Glomerular endothelial cell (primary cell): ENCODE data around the gene POLN. TPM values are rescaled to one million over a fixed set of nuclear protein-coding genes. Genes with fewer than 3 reads are reported as not detected.

Source experiments
- DNase-seq: peaks from one replicate; pipeline ENCODE4 v3.0.0-alpha.2; 2011; ENCODE audit warnings: low read depth, low spot score; ENCODE audit errors: extremely low read depth
- total RNA-seq: library from RNA; depleted of rRNA; stranded (reverse); fragments of >200 nt; gene quantifications from 2 replicates; pipeline ENCODE4 v1.2.3, GENCODE V29; 2015

POLN gene
- total RNA-seq, 1 donor from 2014 or later, result 1.6 TPM

DNA sequence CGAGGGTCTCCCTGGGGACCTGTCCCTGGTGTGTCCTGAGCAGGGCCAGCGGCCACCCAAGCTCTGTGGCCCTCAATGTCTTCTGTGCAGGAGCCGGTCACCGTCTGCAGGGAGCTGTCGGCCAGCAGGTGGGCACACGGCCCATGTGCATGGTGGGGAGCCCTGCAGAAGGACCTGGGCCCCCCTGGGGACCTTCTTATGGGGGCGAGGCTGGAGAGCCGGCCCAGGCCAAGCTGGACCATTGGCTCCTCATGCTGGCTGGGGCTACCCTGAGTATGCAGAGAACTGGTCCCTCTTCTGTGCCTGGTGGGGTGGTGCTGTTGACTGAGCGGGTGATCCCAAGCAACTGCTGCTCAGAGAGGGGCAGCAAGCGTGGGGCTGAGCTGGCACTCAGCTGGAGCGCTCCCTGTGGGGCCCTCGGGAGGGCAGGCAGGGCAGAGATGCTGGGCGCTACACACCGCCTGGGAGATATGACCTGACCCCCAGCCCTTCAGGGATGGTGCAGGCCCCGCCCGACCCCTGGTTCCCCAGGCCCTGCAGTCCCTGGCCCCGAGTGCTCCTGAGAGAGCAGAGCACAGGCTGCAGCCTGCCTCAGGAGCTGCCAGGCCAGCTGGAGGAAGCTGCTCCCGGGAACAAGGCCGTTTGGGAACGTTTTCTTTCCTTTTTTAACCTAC, 168.0 kb downstream of the POLN start:
- no peak for DNase-seq

DNA sequence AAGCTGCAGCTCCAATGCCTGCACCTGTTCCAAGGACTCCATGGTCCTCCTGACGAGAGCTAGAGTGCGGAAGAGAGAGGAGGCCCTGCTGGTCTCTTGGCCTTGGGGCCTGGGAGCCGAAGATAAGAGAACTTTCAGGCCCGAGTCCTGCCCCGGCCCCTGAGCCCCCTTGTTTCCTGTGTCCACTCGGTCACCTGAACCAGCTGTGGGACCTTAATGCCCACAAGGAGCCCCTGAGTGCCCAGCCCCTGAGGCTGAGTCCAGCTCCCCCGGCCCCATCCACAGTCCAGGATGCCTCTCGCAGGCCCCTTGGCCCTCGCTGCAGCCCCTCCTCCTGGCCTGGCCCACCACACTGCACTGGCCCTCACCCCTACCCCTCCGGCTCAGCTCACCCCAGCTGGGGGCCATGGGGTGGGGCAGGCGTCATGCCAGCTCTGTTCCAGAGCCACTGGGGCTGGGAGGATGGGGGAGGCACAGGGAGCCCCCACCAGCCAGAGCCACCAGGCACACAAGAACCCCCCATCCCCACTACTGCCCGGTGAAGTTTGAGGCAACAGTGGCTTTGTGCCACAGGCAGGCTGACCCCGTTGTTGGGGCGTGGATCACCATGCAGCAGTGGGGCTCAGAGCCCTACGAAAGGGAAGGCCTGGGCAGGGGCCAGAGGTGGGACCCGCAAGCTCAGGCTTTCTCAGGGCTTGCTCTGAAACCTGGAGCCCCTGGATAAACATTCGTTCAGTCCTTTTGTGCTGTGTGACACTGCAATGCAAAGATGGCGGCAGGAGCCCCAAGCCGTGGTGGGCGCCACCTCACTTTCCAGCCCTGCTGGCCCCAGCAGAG, 168.7 kb downstream of the POLN start:
- no peak for DNase-seq

DNA sequence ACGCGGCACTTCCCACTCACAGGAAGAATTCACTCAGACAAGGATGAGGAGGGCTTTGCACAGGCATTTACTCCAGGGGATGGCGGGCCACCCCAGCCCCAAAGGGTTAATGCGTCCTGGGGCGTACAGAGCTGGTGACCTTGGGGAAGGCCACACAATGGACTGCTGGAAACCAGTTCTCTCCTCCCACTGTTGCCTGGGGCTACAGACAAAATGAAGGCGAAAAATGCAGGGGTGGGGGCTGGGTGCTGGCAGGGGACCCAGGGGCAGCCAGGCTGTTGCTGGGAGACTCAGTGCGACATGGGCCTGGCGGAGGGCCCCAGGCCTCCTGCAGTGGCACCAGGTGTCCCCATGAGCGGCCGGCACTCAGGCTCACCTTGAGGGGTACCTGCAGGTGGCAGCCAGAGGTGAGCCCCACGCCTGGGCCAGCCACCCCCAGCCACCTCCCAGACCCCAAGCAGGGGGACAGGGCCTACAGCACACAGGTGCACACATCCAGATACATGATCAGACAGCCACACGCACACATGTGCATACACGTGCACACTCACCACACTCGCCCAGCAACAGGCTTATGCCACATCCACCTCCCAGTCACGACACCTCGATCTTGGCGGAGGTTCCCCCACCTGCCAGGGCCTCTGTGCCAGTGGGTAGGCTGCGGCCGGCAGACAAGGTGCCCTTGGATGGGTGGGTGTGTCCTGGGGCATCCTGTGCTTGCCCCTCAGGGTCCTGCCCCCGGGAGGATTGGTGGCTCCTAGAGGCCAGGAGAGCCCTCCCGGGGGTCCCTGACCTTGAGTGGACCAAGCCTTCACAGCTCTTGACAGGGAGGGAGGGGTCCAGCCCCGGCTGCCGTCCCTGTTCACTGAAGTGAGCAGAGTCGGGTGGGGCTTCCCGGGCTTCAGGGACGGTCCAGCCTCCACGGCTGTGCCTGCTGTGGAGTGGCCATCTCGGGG, 169.7 kb downstream of the POLN start:
- DNase-seq, result no peak

DNA sequence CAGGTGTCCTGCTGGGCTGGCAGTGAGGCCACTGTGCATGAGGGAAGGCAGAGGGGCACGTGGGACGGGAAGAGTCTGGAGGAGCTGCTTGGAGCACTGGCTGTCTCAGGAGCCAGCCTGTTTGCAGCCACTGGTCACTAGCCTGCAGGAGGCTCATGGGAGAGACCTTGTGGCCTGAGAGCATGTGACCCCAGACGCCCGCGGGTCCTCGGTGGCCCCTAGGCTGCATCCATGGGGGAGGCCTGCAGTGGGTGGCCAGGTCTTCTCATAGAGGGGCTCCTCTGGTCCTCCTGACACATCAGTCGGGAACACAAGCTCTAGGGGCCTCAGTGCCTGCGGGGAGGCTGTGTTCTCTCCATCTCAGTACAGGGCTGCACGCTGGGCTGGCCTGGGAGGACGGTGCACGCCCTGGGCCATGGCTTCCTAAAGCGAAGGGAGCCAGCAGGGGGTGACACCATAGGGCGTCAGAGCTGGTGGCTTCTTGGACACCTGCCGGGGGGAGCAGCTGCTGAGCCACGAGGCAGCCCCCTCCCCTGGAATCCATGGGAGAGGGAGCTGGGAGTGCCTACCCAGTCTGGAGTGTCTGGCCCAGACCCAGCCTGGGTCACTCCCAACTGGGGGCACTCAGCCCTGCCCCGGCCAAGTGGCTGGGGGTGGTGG, 170.5 kb downstream of the POLN start:
- no peak for DNase-seq

DNA sequence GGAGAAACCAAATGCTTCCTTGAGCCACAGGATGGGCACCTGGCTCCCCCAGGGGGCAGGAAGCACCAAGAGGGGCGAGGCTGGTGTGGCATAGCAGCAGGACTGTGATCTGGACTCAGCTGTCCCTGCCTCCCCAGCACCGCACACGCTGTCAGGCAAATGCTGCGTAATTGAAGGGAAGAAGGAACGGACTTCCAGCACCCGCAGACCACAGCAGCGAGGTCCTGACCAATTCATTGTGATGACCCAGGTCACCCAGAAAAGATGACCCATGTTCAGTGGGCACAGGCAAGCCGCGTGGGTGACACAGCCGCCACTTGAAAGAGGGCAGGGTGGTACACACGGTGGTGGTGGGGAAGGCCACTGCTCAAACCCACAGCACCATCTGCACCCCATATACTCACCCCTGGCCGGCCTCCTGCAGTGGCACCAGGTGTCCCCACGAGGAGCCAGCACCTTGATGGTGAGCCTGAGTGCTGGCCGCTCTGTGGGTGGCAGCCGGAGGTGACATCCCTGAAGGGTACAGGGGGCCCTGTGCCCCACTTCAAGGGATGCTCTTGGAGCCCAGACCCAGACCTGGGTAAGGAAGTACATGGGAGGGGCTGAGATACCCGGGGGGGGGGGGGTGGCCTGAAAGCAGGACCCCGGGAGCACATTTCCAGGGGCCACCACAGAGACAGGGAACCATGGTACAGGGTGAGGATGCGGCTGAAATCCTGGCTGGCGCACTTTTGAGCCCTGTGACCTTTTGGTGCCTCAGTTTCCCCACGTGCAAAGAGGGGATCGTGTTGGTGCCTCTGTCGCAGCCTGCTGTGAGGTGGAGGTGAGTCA, 171.3 kb downstream of the POLN start:
- no peak for DNase-seq

DNA sequence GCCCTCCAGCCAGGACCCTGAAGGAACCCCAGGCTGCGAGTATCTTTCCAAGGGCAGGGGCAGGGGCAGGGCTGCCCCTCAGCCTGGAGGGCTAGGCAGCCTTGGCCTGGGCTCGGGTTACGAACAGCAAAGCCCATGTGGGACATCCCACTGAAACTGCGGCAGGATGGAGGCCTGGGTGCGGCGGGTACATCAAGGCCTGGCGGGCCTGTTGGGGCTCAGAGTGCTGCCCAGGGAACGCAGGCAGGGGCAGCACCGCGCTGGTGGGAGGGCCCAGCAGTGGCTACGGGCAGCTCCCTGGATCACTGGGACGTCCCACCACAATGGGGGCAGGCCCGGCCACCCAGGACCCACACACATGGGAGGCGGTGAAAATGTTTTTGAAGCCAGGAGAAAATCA, 171.9 kb downstream of the POLN start:
- no peak for DNase-seq

DNA sequence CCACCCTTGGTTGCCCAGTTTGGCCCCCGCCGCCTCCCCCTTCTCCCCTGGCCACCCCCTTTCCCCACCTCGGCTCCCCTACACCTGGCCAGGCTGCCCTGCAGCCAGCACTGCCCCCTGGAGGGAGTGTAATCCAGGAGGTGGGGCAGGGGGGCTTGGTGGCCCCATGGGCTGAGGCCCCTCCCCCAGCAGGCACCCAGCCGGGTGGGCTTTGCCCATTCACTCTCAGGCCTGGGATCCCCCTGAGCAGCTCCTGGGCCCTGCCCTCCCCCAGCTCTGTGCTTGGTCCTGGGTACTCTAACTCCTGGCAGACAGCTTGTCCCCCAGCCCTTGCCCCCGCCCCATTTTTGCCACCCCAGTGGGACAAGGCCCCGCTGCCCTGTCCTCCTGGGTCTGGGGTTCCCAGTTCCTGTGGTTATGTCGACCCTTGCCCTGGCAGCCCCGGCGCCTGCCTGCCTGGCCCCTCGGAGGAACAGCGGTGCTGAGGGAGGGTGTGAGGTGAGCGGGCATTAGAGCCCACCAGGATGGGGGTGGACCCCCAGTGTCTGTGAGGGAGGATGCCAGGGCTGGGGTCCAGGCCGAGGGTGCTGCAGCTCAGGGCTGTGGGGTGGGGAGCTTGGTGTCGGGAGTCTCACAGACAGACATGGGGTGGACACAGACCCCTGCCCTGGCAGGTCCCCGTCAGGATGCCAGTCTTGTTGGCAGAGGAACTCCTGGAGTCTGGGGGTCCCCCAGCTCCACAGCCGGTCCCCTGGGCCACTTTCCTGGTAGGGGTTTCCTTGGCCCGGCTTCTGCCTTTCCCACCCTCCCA, 172.6 kb downstream of the POLN start:
- no peak for DNase-seq

DNA sequence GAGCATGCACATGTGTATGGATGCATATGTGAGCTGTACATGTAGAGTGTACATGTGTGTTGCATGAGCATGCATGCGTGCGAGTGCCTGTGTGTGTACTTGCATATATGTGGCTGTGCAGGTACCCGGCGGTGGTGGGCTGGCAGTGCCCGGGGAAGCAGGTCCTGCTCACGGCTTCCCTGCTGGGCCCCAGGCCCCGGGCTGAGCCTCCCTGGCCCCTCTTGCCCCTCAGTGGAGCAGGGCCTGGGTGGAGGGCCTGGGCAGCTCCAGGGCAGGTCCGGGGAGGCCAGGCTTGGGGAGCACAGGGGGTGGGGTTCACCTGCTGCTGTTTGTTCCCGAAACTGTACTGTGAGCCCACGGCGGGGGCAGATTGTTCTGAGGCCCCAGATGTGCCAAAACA, 173.4 kb downstream of the POLN start:
- no peak for DNase-seq

DNA sequence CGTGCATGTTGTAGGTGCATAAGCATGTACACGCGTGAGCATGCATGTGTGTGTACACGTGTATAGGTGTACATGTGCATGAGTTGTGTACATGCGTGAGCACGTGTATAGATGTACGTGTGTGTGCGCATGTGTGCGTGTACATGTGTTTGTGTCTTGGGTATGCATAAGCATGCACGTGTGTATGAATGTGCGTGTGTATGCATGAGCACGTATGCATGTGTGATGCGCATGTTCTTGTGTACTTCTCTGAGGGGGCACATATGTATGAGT, 173.8 kb downstream of the POLN start:
- no peak for DNase-seq

DNA sequence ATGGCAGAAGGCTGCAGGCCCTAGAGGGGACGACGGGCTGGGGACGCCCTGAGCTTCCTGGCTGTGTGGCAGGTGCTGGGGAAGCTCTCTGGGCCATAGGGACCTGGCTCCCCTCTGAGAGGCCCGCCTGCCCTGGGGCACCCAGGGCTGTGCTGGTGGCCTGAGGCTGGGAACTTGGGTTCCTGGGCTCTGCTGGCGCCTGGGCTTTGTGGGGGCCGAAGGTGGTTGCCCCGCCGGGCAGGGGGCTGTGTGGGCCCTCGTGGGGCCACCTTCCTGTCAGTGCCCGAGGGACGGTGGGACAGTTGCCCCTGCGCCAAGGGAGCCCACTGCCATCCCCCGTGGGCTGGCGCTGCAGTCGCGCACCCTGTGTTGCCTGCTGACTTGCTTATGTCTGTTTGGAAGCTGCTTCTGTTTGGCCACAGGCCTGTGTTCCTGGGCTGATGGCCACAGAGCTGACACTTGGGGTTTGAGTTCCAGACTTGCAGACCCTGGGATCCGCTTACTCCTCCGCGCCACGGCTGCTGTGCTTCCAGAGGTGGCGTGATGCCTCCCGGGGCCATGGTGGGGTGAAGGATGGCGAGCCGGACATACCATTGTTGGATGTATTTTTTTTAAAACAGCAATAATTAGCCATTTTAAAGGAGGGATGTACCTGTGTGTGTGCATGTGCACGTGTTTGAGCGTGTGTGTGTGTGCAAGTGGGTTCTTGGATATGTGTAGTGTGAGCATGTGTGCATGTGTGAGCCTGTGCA, 174.3 kb downstream of the POLN start:
- DNase-seq, result no peak

DNA sequence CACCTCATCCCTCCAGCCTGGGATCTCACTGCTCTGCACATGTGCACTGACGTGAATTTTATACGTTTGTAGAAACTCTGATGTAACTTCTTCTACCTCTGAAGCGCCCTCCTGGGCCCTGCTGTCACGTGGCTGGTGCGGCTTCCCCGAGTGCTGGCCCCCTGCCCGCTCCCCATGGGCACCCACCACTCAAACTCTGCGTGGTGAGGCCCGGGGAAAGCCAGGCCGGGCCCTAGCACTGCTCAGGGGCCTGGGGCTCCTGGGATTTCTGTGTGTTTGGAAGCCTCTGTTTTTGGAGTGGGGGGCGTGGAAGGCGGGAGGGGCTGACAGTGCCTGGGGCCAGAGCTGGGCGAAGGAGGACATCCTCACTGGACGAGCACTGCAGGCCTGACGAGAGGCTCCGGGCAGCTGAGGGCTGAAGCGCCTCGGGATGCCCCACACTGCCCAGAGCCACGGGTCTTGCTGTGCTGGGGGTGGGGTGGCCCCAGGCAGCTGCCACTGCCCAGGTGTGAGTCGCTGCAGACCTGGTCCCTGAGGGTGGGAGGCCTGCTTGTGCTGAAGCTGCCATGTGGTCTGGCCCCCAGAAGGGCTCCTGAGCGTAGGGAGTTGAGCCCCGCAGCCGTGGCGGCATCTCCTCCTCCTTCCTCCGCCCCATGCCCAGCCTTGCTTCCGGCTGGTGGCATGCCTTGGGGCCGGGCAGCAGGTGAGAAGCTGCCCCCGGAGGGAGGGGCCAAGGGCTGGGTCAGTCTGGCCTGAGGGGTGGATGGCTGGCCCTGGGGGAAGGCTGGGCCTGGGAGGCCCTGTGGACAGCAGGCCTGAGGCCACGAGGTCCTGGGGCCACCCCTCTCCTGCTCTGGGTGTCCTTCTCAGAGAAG, 175.1 kb downstream of the POLN start:
- no peak for DNase-seq

DNA sequence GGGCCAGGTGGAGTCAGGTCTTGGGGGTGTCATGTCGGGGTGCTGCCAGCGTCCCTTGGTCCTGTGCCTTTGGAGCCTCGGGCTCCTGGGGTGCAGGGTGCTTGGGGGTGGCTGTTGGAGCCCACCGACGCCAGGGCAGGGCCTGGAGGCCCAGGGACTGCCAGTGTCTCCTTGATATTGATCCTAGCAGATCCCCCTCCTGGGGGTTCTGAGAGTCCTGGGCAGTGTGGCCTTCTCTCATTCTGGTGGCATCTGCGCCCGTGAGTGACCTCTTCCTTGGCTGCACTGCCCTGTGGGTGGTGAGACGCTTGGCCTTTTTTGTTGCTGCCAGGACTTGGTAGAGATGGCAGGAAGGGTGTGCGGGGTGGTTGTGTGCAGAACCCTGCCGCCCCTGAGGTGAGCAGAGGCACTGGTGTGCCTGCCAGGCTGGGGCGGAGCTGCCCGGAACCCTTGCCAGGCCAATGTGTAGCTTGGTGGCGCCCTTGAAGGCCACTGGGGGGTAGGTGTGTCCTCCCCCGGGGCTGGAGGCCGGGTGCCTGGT, 175.8 kb downstream of the POLN start:
- no peak for DNase-seq

DNA sequence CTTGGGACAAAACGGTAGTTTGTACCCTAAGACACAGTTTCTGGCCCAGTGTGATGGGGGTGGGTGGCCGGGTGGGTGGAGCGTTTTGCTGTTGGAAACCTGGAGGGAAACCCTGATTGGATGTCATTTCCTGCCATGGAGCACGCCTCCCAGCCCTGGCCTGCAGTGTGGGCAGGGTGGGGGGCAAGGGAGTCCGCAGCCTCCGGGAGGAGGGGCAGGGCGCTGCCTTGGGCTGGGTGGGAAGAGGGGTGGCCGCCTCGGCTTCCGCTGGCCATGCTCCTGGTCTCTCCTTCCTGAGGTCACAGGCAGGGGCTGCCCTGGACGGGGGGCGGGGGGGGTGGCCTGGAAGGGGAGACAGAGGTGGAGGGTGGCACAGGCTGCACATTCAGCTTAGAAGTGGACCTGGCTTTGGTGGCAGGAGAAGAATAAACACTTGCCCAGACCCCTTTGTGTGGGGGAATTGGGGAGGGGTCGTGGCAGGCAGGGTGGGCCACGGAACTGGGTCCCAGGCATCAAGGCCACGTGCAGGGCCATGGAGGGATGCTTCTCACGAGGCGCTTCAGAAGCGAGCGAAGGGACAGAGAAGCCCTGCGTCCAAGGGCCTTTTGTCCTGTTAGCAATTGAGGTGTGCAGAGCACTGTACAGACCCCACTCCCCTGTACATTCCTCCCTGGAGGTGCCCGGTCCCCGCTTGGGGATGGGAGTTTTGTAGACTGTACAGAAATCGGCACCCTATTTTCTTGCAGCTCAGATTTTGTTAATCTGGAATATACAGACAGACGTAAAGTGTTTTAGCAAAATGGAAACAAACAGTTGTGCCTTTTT, 176.6 kb downstream of the POLN start:
- DNase-seq, result no peak

DNA sequence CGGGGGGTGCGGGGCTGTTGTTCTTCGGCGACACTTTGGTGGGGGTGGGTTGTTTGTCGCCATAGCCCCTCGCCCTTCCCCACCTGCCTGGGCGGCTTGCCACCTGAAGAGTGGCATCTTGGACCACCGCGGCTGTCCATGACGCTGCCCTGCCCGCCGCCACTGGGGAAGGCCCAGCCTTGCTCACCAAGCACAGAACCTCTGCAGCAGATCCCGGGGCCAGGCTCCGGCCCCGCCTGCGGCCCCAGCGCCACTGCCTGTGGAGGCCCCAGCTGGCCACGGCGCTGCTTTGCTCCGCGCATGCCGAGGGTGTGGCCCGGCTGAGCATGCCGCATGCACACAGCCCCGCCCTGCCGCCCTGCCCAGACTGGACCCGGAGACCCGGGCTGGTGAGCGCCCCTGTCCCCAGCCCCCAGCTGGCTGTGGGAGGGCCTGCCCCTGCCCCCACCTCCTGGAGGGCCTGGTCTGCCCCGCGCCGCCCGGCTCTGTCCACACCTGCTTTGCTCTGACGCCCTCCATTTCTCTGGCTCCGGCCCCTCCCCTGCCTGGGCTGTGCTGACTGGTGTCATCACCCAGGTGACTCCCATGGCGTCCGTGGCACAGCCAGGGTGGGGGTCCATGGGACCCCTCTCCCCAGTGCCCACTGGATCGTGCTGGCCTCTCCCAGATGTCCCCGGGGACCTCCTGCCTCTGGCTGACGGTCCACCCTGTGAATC, 177.5 kb downstream of the POLN start:
- no peak for DNase-seq

DNA sequence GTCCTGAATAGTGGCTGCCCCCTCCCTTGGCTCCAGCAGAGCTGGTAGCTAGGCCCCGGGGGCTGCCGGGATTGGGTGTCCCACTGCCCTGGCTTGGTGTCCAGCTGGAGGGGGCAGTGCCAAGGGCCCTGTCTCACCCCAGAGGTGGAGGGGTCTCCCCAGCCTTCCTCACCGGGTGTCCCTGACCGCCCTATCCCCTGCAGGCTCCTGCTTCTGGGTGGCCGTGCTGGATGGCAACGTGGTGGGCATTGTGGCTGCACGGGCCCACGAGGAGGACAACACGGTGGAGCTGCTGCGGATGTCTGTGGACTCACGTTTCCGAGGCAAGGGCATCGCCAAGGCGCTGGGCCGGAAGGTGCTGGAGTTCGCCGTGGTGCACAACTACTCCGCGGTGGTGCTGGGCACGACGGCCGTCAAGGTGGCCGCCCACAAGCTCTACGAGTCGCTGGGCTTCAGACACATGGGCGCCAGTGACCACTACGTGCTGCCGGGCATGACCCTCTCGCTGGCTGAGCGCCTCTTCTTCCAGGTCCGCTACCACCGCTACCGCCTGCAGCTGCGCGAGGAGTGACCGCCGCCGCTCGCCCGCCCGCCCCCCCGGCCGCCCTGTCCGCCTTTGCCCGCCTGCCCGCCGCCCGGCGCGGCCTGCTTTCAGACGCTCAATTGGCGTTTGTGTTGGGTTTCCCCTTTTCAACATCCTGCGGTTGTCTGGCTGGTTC, 178.2 kb downstream of the POLN start:
- no peak for DNase-seq
